ENCODE measurements around the gene PCDHGC4. TPM values are rescaled to one million over a fixed set of nuclear protein-coding genes. Genes with fewer than 3 reads are reported as not detected.
A peak's percentile ranks its signal among the peaks of the same experiment; 100 is the strongest.

PCDHGC4 gene
- polyA plus RNA-seq, 1 donor, result 1.7 TPM

DNA sequence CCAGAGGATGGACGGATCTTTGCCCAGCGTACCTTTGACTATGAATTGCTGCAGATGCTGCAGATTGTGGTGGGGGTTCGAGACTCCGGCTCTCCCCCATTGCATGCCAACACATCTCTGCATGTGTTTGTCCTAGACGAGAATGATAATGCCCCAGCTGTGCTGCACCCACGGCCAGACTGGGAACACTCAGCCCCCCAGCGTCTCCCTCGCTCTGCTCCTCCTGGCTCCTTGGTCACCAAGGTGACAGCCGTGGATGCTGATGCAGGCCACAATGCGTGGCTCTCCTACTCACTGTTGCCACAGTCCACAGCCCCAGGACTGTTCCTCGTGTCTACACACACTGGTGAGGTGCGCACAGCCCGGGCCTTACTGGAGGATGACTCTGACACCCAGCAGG is 5.9 kb downstream of the PCDHGC4 start:
- no peak for DNase-seq

DNA sequence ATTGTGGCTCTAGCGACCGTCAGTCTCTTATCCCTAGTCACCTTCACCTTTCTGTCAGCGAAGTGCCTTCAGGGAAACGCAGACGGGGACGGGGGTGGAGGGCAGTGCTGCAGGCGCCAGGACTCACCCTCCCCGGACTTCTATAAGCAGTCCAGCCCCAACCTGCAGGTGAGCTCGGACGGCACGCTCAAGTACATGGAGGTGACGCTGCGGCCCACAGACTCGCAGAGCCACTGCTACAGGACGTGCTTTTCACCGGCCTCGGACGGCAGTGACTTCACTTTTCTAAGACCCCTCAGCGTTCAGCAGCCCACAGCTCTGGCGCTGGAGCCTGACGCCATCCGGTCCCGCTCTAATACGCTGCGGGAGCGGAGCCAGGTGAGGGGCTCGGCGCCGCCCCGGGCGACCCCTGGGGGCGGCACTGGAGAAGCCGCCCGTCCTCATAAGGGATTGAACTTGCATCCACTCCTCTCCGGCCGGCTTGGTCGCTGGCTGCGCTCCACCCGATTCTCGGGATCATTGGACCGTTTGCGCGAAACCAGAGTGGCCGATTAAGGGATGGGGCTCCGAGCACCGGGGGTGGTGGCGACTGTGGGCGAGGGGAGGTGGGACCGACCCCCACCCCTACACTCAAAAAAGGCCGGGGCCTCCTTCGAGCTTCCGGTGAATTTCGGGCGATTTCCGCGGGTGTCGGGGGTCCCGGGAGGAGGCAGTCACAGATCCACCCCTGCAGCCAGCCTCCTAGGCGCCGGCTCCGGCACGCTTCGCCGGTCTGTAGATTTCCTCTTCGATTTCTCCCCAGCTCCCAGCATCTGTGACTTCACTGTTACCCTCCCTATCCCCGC is 6.7 kb downstream of the PCDHGC4 start:
- DNase-seq, result no peak

DNA sequence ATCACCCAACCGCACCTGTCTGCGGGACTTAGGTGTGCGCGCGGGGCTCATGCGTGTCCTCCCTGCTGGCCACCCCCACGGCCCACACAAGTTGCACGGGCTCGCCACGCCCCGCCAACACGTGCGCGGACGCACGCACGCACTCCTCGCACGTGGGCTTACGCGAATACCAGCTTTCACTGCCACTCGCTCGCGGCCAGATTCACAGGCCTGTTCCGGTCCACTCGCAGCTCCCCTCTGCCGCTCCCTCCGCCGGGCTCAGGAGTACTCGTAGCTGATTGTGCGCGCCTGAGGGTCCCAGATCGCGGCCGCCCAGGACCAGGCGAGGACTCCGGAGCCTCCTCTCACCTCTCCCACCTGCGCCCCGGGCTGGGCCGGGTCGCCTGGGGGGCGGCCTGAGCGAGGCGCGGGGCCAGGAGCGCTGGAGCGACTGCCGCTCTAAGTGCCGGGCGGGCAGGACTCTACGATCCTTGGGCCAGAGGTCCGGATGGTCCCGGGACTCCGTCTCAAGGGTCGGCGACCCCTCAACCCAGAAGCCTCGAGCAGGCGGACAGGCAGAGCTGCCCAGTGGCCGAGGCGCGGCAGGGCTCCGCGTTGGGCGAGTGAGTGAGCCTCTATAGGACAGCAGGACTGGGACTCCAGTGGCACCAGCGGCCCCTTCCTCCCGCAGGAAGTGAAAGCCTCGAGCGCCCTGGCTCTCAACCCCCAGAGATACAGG is 7.5 kb downstream of the PCDHGC4 start:
- no peak for DNase-seq

DNA sequence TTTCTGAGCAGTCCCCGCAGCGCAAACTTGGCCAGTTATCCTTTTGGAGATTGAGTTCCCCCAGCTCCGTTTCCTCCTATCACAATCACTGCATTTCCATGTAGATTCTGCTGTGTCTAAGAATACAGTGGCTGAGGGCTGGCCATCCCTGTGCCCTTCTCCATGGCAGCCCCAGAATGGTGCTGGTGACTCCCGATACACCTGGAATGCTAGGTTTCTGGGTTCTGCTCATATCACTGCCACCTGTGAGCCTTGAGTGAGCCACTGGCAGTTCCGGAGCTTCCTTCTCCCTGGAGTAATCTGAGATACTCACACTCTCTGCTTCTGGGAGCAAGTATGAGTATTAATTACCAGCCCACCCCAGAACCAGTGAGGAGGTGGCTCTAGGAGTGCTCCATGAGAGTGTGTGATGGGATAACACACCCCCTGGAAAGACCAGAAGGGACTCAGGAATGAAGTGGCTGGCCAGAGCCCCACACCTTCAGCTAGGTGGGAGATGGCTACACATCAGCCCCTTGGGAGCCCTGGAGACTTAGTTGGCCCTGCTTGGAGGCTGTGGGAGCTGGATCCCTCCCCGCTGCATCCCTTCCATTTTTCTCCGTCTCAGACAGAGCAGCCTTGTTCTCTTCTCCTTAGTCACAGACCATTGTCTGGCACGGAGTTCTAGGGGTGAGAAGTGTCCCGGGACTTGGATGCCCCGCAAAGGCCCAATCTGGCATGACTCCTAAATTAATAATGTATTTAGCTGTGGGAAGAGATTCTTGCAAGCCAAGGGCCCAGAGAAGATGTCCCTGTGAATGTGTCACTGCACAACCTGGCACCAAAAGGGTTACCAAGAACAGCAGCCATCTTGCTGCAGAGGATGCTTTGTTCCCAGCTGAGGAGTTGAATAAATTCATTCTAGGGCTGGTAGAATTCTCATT is 8.9 kb downstream of the PCDHGC4 start:
- DNase-seq, result no peak

DNA sequence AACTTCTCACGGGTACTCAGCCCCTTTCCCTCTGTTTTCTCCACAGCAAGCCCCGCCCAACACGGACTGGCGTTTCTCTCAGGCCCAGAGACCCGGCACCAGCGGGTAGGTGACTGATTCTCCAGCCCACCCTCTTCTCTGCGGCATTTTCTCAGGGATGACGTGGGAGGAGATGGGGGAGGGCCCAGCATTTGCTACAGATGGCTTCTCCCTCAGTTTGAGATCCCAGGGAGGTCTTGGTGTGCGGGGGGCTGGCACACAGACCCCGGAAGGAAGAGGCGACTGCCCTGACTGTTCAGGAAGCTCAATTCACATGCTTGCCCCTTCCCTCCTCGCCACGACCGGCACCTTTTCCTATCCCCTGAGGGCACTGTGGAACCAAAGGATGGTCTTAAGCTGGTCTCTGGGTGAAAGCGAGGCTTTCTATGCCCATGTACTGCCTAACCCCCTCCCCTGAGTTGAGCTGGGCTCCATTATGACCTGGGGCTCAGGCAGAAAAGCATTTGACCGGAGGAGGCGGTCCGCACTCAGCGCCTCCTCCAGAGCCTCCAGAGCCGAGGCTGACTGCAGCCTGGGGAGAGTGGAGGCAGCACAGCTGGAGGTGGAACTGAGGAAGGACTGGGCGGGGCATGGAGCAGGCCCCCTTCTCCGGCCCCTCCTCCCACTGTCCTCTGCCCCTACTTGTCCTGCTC is 10.1 kb downstream of the PCDHGC4 start:
- DNase-seq, result no peak

DNA sequence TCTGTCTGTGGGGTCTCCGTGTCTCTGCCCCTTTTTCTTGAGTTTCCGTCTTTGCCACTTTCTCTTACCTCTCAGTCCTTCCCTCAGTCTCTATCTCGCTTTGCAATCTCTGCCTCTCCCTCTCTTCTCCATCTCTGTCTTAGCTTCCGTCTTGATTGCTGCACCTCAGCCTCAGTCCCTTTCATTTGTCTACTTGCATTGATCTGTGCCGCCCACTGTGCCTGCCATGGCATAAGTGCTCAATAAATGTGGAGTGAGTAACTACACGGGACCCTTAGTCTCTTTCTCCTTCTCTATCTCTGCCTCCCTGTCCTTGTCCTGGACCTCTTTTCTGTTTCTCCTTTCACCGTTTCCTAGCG is 10.6 kb downstream of the PCDHGC4 start:
- DNase-seq, result no peak

DNA sequence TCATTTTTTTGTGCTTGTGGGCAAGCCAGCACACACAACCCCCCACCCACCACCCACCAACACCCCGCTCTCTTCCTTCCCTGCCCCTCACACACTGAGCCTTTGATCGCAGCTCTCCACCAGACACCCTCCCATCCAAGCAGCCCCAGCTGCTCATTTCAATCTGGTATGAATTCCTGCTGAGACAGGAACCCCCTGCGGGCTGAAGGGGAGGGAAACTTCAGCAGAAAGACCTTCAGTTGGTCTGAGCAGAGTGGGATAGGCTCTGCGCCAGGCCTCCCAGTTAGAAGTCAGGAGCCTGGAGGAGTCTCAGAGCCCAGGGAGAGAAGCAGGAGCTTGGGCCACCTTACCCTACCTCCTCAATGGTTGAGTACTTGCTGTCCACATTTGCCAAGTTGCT is 11.2 kb downstream of the PCDHGC4 start:
- DNase-seq, result no peak

DNA sequence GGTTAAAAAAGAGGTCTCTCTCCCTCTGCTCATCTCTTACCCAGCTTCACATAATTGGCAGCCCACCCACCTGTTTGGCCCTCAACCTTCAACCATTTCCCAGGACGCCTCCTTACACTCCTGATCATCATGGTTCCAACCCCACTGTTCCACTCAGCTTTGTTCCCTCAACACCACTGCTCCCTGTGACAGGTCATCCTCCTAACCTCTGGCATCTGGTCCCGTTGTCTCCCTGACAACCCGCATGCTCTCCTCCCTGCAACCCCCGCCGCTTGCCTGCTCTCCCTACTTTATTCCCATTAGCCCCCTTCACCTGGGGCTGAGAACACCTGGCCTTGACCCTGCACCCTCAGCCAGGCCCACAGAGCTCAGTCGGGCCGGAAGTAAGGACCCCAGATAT is 16.9 kb downstream of the PCDHGC4 start:
- no peak for DNase-seq

DNA sequence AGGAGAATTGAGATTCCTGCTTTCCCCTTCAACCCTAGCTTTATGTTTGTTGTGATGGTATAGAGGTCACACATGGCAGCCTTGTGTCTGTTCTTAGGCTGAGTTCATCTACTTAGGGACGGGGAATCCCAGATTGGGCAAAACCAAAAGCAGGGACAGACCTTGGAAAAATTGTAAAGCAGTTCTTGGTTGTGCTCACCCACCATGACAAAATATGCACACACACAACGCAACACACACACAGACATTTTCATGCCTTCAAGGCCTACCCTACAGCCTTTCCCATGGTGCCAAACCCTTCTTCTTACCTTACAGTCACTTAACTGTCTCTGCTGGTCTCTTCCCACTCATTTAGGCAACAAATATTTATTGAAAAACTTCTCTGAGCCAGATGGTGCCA is 18.9 kb downstream of the PCDHGC4 start:
- no peak for DNase-seq

DNA sequence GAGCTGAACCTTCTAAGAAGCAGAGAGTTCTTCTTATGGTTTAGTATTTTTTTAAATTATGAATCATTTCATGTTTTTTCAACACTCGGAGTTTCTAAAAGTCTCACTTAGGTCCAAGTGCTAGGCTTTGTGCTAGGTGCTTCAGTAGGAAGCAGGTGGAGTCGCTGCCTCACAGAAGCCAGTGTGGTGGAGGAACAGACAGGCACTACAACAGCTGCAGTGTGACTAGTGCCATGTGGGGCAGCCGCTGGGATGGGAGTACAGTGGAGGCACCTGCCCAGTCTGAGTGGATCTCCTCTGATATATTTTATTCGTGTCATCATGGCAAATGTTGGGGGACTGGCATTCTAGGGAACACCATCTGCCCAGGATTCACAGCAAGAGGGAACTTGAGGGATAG is 19.4 kb downstream of the PCDHGC4 start:
- DNase-seq, result no peak

DNA sequence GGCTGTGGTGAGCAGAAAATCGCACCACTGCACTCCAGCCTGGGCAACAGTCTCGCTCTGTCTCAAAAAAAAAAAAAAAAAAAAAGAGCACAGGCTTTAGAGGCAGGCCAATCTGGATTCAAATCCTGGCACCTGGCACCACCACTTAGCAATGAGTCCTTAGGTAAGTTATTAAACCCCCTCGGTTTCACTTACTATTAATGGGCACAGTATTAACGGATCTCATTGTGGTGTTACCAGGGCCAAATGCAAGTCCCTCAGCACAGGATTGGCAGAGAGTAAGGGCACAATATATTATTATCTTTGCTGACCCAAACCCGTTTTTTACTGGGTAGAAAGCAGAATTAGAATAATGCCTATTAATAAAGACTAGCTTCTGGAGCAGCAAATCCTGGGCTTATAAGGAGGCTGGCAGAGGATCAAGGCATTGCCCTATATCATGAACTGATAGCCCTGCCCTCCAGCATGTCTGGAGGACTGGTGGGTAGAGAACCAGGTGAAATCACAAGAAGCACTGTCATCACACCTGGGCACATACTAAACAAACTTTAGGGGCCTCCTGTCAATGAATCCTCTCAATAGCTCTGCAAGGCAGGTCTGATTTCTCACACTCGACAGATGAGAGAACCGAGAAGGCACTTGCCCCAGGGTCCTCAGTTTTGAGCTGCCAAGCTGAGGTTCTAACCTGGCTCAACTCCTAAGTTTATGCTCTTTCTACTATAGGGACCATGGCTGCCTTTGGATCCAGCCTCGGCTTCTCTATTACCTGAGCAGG is 21.7 kb downstream of the PCDHGC4 start:
- DNase-seq, result no peak

DNA sequence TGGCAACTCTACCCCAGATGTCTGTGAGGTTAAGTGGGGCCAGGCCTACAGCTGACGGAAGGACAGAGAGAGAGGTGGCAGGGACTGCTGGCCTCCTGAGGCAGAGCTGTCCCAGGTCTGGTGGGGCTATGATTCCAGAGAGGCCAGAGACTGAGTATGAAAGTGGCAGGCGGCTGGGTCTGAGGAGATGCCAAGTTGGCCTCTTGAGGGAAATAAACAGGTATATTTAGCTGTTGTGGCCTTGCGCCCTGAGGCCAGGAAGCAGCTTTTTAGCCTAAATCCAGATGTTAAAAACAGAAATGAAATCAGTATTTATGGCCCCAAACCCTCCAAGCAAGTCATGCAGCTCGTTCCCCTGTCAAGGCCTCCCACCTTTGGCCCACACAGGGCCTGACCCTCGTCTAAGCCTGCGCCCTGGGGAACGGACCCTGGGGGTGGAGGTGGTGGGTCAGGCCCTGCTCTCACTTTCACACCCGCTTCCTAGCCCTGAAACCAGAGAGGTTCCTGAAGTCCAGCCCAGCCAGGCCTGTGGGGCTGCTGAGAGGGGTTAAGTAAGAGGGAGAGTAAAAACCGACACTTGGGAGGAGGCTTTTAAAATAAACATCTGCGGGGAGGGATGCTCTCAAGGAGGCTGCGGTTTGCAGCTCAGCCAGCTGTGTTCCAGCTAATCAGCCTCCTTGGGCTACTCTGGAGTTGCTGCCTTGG is 22.7 kb downstream of the PCDHGC4 start:
- peak; percentile 82 for DNase-seq

DNA sequence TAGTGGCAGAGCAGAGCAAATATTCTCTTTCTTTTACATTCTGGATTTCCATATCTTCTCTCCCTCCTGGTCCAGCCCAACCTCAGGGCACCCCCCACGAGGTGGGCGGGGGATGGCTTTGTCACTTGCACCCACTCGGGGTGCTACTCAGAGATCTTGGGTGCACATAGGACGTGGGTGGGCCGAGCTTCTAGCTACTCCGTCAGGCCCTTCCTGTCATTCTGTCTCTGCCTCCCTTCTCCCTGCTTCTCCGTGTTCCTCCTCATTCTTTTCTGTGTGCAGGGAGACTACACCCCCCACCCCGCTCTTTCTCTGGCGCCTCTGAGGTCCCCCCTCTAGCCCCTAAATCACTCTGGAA is 23.6 kb downstream of the PCDHGC4 start:
- no peak for DNase-seq

DNA sequence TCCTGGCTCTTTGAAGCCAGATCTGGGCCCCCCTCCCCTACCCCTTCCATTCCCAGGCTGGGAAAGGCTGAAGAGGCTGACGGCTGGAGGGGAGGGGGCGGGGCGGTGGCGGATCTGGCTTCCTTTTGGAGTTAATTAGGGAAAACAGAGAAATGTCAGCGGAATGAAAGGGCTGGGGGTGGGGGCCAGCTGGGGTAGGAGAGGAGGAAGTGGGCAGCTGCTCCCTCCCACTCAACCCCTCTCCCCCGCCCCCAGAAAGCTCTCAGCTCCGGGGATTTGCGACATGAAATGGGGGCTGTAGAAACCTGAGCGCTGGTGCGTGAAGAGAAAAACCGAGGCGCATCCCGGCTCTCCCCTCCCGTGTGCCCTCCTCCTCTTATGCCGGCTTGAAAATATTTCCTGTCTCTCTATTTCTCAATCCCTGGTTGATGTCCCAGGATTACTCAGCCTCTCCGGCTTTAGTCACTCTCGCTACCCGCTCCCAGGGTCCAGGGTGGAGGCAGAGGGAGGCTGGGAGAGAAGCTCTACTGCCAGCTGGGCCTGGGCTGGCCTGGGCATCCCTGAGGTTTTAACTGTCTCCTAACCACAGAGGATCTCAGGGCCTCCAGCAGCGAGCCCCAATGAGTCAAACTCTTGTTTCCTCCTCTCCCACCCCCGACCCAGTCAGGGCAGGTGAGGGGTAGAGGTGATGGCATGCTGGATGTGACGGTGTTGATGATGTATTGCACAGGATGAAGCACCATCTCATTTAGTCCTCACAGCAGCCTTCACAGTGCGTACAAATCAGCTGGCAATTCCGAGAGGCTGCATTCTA is 24.2 kb downstream of the PCDHGC4 start:
- DNase-seq, result peak; percentile 70

DNA sequence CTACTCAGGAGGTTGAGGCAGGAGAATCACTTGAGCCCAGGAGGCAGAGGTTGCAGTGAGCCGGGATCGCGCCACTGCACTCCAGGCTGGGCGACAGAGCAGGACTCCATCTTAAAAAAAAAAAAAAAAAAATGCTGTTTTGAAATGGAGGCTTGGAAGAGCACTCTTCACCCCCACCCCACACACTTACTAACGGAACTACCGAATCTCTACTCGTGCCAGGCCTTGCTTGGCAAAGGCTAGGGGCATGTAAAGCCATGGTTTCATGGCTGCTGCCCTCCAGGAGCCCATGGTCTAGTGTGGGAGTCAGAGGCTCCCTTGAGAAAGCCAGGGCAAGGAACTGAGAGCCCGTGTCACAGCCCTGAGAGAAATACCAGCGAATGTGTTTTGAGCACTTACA is 25.3 kb downstream of the PCDHGC4 start:
- no peak for DNase-seq

DNA sequence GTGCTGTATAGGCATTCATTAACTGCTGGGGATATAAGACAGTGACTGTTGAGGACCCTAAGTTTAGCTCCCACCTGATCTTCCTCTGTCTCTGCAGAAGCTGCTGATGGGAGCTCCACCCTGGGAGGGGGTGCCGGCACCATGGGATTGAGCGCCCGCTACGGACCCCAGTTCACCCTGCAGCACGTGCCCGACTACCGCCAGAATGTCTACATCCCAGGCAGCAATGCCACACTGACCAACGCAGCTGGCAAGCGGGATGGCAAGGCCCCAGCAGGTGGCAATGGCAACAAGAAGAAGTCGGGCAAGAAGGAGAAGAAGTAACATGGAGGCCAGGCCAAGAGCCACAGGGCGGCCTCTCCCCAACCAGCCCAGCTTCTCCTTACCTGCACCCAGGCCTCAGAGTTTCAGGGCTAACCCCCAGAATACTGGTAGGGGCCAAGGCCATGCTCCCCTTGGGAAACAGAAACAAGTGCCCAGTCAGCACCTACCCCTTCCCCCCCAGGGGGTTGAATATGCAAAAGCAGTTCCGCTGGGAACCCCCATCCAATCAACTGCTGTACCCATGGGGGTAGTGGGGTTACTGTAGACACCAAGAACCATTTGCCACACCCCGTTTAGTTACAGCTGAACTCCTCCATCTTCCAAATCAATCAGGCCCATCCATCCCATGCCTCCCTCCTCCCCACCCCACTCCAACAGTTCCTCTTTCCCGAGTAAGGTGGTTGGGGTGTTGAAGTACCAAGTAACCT is 26.2 kb downstream of the PCDHGC4 start:
- DNase-seq, result no peak

DNA sequence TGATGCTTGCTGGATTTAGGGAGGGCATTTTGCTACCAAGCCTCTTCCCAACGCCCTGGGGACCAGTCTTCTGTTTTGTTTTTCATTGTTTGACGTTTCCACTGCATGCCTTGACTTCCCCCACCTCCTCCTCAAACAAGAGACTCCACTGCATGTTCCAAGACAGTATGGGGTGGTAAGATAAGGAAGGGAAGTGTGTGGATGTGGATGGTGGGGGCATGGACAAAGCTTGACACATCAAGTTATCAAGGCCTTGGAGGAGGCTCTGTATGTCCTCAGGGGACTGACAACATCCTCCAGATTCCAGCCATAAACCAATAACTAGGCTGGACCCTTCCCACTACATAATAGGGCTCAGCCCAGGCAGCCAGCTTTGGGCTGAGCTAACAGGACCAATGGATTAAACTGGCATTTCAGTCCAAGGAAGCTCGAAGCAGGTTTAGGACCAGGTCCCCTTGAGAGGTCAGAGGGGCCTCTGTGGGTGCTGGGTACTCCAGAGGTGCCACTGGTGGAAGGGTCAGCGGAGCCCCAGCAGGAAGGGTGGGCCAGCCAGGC is 27.0 kb downstream of the PCDHGC4 start:
- no peak for DNase-seq

DNA sequence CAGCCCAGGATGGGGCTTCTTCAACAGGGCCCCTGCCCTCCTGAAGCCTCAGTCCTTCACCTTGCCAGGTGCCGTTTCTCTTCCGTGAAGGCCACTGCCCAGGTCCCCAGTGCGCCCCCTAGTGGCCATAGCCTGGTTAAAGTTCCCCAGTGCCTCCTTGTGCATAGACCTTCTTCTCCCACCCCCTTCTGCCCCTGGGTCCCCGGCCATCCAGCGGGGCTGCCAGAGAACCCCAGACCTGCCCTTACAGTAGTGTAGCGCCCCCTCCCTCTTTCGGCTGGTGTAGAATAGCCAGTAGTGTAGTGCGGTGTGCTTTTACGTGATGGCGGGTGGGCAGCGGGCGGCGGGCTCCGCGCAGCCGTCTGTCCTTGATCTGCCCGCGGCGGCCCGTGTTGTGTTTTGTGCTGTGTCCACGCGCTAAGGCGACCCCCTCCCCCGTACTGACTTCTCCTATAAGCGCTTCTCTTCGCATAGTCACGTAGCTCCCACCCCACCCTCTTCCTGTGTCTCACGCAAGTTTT is 27.6 kb downstream of the PCDHGC4 start:
- DNase-seq, result peak; percentile 67

Data from hindlimb muscle (tissue), 1 donor.